GM12864 (cell line): ENCODE data around the gene CCL28.
"Not testable (repeated sequence)": the region's sequence is repeated elsewhere in the genome, so short reads cannot be mapped to it uniquely, and the experiment has no call there.

ENCODE experiments used
- DNase-seq: peaks from one replicate; pipeline ENCODE4 v3.0.0-alpha.2; 2011; ENCODE audit warnings: low read depth
- H3K4me3 ChIP-seq: 2 replicates; pipeline ENCODE4 v1.5.1; 2011; ENCODE audit warnings: mild to moderate bottlenecking, low read depth, low read length, control low read depth
- TF ChIP-seq, protein P1 (sequence below): IDR thresholded peaks from 2 replicates; pipeline ENCODE4 v1.5.1; 2011; ENCODE audit warnings: low read depth, mild to moderate bottlenecking, moderate library complexity, low read length, control low read depth, inconsistent platforms; ENCODE audit errors: missing control alignments

Gene CCL28, protein sequence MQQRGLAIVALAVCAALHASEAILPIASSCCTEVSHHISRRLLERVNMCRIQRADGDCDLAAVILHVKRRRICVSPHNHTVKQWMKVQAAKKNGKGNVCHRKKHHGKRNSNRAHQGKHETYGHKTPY

GRCh38 chr5:43412156-43412555 lies at the start of gene CCL28:
Gene CCL28 (minus strand): TSS chr5:43412391. CDS start chr5:43412316, 75 bp downstream.
- no peak for DNase-seq
- no peak within 1 kb of the TSS for H3K4me3 ChIP-seq
- TF ChIP-seq, protein P1, sequence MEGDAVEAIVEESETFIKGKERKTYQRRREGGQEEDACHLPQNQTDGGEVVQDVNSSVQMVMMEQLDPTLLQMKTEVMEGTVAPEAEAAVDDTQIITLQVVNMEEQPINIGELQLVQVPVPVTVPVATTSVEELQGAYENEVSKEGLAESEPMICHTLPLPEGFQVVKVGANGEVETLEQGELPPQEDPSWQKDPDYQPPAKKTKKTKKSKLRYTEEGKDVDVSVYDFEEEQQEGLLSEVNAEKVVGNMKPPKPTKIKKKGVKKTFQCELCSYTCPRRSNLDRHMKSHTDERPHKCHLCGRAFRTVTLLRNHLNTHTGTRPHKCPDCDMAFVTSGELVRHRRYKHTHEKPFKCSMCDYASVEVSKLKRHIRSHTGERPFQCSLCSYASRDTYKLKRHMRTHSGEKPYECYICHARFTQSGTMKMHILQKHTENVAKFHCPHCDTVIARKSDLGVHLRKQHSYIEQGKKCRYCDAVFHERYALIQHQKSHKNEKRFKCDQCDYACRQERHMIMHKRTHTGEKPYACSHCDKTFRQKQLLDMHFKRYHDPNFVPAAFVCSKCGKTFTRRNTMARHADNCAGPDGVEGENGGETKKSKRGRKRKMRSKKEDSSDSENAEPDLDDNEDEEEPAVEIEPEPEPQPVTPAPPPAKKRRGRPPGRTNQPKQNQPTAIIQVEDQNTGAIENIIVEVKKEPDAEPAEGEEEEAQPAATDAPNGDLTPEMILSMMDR, result no peak

DNA sequence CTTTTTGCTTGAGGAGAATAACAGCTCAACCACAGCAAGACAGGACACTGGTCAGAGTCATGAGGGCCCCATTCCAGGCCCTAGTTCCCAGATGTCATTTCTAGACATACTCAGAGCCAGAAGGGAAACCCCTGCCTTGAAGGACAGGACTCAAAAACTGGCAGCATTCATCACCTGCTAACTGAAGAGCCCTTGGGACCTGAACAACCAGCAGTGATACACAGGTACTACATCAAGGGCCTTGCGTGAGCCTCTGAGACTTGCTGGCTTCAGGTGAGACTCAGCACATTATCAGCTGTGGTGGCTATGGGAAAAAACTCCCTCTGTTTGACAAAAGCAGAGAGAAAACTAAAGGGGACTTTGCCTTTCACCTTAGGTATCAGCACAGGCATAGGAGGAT lies 48.9 kb upstream of the CCL28 start:
- no peak for DNase-seq
- no peak overlapping the region for H3K4me3 ChIP-seq
- TF ChIP-seq, protein P1, result no peak

DNA sequence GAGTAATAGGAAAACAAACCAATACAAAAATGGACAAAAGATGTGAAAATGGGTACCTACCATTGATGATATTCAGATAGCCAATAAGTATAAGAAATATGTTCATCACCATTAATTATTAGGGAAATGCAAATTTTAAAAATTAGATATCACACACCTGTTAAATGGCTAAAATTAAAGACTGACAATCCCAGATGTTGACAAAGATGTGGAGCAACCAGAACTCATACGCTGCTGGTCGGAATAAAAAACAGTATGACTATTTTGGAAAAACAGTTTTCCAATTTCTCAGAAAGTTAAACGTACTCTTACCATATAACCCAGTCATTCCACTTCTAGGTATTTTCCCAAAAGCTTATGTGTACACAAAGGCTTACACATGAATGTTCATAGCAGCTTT lies 44.4 kb upstream of the CCL28 start:
- H3K4me3 ChIP-seq, result no peak overlapping the region
- TF ChIP-seq, protein P1, result no peak
- no peak for DNase-seq

GRCh38 chr5:43441575-43441974 lies 29.4 kb upstream of the CCL28 start:
- H3K4me3 ChIP-seq, DNase-seq: not testable (repeated sequence)

- DNase-seq, result no peak
- TF ChIP-seq, protein P1, result no peak
- no peak overlapping the region for H3K4me3 ChIP-seq
Measured at GRCh38 chr5:43437062-43437660, 25.0 kb upstream of the CCL28 start.

- TF ChIP-seq, protein P1, result no peak
- H3K4me3 ChIP-seq, result no peak overlapping the region
- no peak for DNase-seq
Measured at GRCh38 chr5:43433382-43433781, 21.2 kb upstream of the CCL28 start.

DNA sequence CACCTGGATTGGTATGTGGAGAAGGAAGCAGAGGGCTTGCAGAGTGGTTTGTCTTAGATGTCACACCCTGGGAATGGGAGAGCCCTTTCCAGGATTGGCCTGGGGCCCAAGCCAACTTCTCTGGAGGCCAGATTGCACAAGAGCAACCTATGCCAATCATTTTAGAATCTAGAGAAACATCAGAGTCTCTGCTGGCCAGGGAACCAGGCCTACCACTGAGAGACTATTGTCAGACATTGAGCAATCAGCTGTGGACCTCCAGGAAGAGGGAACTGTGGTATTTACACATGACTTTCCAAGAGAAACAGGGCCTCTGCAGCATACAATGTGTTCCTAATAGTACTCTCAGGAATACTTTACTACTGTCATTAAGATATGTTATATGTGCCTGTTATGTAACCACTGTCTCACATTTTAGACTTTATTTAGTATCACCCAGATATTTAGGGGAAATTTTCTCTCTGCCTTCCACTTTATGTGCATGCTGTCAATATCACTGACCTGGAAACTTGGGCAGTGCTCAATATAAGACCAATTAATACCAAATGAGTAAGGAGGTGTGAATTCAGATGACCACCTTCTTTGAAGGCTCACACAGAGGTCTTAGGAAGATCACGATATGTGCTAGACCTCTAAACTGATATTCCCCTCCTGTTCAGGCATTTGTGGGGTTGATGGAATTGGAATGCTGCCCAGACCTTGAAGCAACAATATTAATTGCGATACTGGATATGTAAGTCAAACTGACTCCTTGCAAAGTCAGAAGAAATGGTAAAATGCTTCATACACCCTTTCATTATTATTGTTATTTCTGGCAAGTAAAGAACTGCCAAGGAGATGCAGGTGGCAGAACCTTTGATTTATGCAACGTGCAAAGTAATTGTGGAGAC lies 20.5 kb upstream of the CCL28 start:
- H3K4me3 ChIP-seq, result no peak overlapping the region
- TF ChIP-seq, protein P1, result no peak
- no peak for DNase-seq
